GM19043 (cell line): ENCODE data around the gene ANKS1A.

Experiments
- ATAC-seq: cut with Tn5 transposase; IDR thresholded peaks from one replicate; pipeline ENCODE4 v1.9.1; 2021; ENCODE audit warnings: low read depth; ENCODE audit not compliant: unreplicated experiment

The ANKS1A gene

DNA sequence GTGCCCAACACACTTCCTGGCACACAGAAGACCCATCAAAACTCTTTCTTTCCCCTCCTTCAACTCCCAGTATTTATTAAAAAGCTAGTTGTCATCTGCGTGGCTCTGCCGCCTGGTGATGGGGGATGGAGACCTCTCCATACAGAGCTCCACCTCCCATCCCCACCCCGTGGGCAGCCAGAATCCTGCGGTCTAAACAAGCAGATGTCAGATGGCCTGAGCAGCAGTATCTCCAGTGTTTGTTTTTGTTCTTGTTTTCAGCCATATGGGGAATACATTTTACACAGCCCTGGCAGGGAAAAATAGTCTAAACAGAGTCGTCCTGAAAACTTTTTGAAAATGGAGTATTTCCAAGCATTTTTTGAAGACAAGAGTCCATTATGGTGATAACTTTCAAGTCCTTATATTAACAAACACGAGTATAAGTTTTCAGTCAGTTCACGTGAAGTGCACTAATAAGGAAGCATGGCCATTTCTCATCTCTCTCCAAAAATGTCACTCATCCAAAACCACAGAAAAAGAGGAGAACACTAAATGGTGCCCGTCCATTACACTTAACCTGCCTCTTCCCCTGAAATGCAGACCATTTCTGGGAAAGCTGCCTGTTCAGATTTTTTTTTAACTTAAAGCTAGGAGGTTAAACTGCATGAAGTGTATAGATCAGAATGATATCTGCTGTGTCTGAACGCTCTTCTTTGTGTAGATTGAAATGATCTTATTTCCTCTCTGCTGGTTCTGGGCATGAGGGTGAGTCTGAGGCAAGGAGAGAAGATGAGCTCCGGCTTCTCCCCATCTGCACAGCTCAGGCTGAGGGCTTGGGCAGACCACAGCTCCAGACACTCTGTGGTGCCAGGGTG is 161.1 kb downstream of the ANKS1A start:
- no peak for ATAC-seq

DNA sequence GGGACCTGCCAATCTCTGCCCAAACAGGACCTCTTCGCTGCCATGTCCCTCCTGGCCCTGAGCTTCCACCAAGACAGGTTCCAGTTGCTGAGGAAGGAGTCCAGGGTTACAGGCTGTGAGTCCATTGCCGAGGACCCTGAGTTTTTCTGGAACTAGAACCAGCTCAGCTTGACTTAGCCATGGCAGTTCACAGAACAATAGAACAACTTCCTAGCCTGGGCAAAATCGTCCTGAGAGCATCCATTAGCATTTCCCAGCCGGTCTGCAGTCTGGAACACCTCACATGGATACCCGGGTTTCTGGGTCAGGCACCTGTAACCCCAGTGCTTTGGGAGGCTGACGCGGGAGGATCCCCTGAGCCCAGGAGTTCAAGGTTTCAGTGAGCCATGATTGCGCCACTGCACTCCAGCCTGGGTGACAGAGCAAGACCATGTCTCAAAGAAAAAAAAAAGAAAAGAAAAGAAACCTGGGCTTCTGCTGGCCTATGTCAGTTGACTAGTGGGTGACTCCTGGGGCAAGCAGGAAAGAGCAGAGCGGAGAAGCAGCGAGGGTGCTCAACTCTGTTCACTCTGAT is 161.8 kb downstream of the ANKS1A start:
- ATAC-seq, result no peak

DNA sequence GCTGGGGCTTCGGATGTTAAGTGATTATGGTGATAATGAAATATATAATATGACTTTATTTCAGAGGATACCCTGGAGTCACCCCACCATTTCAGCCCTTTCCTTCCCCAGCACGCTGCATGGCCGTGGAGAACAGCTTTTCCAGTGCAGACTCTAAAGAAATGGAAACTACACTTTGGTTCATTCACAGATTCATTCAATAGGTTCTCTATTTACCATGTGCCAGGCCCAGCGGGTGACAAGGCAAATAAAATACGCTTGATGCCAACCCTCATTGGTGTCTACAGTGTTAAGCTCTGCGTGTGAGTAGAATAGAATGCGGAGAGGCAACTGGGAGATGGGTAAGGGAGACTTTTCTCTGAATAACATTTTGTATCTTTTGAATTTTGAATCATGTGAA is 162.3 kb downstream of the ANKS1A start:
- ATAC-seq, result no peak

DNA sequence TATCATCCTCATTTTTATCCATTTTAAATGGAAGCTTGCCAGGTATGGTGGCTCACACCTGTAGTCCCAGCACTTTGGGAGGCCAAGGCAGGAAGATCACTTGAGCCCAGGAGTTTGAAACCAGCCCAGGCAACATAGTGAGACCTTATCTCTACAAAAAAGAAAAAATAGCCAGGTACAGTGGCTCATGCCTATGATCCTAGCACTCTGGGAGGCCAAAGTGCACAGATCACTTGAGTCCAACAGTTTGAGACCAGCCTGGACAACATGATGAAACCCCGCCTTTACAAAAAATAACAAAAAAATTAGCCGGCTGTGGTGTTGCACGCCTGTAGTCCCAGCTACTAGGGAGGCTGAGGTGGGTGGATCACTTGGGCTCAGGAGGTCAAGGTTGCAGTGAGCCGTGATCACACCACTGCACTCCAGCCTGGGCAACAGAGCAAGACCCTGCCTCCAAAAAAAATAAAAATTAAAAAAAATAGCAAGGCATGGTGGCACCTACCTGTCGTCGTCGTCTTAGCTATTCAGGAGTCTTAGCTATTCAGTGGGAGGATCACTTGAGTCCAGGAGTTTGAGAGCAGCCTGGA is 163.0 kb downstream of the ANKS1A start:
- ATAC-seq, result no peak

DNA sequence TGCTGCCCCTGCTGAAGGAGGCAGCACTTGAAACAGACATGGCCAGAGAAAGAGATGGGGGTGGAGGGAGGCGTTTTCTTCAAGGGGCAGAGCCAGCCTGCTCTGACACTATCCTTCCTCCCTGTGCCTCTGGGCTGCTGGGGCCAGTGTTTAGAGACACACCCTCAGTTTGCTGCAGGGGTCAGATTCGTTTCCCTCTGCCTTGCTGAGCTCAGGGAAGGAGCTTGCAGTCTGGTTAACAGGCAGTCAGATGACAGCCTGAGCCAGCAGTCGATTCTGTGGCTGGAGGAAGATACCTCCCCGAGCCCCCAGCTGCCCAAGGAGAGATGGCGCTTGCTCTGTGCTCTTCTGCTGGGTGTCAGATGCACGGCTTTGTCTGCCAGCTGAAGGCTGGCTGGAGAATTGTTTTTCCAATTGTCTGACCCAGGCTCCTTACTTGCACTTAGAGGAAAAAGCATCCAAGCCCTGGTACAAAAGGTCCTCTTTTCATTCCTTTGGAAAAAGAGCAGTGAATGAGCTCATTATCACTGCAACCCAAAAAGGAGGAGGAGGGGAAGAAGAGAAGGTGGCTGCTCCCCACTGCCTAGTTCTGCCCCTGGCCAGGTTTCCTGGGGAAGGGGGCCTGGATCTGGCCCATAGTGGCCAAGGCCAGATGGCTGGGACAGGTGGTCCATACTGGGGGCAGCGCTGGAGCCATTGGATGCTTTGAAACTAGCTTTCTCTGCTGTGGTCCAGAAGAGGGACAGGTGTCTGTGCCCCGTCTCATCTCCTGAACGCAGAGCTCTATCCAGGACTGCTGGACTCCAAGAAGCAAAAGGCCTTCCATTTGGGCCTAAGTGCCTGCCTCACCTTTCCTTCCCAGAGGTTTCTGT is 163.9 kb downstream of the ANKS1A start:
- ATAC-seq, result no peak

DNA sequence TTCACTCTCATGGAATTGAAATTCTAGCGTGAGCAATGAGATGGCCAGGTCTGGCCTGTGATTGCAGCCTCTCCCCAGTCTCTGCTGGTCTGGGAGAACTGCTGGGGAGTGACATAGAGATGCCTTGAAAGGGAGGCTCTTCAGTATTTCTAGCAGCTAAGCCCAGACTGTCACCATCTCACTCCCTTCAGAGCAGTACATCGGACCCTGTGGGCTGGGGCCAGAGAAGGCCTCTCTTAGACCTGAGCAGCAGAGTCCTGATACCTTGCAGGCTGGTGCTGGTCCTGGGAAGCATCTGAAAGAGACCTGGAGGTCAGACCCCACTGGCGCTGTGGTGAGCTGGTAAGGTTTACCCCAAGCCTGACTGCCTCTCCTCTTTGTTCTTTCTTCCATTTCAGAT is 164.6 kb downstream of the ANKS1A start:
- ATAC-seq, result no peak

DNA sequence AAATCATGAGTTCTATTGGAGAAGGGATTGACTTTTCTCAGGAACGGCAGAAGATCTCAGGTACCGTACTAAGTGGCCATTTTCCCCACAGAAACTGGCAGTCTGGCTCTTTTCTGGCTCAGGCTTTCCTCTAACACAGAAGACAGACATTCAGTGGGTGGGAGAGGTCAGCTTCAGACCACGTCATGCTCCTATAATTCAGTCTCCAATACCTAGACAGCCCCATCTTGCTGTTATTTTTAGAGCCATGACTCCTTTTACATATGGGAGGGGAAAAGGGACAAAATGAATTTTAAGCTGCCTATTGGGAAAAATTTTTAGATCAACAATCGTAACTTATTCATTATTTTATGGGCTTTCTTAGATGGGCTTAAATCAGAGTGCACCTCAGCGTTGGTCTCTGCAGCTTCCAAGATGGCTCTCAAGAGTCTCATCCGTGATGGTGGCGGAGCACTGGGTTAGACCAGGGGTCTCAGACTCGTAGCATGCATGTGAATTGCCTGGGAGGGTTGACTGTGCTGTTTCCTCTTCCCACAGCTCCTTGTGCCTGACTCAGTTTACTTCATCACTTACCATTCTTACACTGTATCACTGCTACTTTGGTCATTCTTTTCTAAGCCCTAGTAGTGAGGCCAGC is 165.2 kb downstream of the ANKS1A start:
- ATAC-seq, result no peak

DNA sequence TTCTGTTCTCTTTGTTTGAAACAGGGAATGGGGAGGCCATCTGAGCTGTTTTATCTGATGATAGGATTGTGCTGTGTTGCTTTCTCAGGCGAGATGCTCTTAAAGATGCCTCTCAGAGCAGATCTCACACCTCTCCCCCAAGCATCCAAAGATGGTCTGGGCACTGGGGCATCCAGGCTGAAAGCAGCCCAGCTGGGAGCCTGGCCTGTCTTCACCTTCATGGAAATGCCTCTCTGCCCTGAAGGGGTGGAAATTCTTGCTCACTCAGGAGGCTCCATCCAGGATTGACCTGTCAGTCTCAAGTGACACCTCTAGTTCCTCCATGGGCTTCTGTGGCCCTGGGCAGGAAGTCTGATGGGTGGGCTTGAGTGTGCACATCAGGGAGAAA is 165.7 kb downstream of the ANKS1A start:
- no peak for ATAC-seq

DNA sequence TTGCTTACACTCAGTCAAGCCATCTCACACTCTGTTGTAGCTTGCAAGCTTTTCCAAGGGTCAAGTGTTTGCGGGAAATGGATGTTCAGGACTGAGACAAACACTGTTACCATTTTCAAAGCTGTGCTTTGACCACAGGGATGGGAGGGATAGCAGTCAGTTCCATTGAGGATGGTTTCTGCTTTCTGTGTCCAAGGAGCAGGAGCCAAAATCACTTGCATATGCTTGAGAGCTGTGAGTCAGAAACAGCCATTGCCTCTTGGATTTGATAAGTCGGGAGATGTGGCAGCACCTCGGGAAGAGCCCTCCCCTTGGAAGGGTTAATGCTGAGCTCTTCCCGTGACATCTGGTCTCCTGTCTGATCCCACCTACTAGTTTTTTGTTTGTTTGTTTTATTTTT is 166.8 kb downstream of the ANKS1A start:
- ATAC-seq, result no peak

DNA sequence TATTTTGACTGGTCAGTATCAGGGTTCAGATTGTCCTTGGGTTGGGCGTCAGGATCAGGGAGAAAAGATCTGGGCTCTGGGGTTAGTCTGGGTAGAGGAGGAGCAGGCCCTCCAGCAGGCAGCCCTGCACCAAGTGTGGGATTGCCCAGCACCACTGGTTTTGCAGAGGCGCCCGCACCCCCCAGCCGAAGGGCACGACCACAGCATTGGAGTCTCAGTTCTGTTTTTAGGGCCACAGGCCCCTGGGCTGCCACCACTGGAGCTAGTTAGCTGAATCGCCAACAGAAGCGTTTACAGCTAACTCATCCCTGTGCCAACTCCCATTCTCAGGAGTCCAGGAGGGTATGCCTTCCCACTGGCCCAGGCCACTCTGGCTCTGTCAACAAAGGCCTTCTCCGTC is 167.9 kb downstream of the ANKS1A start:
- ATAC-seq, result no peak

DNA sequence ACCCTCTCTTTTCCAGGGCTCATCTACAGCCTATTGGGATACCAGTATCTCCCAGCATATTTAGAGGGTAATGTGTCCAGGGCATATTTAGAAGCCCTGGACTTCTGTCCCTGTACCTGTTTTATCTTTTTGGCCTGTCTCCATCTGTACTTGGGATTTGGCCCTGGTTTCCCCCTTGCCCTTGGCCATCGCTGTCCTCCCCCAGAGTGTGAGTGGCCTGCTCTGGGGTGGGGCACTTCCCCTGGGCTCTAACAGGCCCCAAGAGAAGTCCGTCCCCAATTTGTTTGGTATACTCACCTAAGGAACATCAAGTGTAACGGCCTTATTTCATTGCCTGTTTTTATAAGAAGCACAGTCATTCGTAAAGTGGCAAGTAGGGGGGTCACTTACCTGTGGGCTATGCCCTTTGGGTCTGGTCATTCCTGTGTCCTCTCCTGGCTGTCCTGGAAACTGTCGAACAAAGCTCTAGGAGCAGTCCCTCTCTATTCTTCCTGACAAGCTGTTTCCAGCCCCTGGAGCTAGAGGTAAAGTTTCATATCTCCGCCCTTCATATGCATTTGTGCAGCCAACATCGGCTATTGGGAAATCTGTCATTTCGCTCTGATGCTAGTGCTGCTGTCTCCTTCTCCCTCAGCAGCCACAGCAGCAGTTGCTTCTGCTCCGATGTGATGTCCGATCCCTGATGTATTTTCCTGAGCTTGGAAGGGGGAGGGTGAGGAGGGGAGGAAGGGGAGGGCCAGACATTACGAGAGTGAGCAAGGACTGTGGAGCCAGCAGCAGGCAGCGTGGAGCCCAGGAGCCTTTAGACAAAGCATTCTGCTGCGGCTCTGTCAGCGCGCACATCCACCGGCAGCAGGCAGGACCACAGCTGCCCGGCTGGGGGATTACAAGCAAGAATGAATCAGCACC is 168.6 kb downstream of the ANKS1A start:
- ATAC-seq, result no peak

DNA sequence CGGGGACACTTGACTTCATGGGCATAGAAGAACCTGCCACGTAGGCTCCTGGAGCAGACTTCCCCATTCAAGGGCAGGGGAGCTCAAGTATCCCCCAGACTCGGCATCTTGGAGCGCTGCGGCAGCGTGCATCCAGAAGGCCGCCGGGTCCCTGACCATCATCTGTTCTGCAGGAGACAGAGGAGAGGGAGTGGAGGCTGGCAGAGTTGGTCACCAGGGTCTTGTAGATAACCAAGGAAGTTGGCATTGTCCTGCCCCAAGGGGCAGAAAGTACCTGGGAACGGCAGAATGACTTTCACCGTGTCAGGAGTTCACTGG is 169.3 kb downstream of the ANKS1A start:
- no peak for ATAC-seq

DNA sequence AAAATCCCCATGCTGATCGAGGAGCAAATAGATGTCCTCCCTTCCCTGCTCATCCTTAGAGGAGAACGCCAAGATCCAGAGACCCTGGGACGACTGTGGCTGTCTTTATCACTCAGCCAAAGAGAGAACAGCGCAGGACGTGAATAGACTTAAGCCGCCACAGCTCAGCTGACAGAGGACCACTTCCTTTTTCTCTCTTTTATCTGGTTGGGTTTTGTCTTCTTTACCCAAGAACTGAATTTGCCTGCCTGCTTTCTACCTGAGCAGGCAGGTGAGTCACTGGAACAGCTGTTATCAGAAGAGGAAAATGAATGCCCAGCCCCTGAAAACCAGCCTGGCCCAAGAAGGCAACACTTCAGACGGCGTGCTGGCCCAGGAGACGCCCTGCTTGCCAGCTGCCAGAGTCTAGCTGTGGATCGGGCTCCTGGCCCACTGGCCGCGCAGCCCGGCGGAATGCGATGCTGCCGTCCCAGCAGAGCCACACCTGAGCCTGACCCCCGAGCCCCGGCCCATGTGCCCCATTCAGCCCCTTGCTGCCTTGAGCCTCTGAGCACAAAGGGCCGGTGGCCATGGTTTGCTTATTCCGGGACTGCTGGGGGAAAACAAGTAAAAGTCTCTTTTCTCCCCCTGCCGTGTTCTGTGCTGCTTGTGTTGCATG is 169.9 kb downstream of the ANKS1A start:
- no peak for ATAC-seq

DNA sequence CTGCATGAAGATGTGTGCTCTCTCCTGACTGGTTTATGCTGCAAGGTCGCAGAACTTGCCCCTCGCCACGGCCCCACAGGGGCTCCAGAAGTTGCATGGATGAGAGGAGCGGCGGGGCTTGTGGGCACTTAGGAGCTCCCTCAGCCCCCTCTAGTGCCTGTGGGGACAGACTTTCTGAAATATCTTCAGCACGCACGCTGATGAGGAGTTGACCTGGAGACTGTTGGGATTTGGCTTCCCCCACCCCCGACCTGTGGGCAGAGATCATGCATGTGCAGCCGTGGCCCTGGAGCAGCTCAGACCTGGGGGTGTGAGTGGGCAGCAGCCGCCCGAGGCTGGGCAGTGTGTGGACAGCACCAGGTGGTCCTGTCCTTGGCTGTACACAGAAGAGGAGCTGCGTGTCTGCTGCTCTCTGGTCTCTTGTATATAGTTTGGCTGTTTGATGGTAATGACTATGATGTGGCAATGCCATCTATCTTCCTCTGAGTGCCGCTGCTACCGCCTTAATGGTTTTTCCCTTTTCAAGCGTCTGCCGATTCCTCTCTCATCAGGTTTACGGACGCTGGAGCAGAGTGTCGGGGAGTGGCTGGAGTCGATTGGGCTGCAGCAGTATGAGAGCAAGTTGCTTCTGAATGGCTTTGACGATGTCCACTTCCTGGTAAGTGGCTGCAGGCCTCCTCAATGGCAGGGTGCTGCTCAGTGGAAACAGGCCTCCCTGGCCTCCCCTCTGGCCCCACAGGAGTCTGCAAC is 170.7 kb downstream of the ANKS1A start:
- ATAC-seq, result no peak

DNA sequence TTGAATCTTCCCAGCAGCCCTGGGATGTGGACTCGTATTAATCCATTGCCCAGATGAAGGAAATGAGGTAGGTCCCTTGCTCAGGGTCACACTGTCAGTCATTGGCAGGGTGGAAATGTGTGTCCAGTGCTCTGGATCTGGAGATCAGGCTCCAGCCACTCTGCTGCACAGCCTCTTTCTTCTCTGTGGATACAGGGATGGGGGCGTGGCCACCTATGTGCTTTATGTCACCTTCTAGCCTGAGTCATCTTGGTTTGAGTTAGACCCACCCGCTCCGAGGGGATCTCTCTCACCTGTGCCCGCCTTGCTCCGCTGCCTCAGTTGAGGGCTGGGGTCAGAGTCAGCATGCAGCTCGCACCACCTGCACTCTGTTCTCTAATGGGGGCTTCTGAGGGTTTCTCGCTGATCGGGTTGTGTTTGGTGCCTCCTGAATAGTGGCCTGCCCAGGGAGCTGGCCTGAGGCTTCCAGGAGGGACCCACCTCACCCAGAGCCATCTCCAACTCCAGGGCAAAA is 172.1 kb downstream of the ANKS1A start:
- ATAC-seq, result no peak

DNA sequence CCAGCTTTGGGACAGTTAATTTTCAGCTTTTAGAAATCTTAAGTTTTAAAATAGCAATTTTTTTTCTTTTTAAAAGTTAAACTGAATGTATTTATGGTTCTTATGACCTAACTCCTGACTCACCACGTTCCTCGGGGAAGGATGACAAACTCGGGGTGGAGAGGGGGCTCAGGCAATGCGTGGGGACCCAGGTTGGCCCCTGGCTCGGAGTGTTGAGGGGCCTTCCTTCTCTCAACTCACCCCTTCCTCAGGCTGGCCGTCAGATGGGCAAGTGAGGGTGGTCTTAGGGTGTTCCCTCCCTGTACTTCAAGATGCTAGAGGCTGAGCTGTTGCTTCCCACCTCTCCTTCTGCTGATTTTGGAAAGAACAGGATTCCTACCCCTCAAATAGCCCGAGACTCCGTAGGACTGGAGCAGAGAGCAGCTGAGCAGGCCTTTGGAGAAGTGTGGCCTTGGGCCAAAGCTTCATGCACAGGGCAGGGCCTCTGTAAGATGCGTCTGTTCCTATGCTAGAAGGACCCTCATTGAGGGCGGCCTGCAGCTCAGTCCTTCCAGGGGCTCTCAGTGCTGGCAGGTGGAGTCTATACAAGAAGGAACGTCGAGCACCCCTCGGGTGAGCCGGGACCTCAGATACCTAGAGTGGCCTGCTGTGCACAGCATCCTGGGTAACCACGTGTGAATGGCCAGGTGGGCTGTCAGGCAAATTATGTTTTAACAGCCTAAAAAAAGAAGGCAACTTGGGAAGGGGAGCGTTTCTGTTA is 172.8 kb downstream of the ANKS1A start:
- ATAC-seq, result no peak

DNA sequence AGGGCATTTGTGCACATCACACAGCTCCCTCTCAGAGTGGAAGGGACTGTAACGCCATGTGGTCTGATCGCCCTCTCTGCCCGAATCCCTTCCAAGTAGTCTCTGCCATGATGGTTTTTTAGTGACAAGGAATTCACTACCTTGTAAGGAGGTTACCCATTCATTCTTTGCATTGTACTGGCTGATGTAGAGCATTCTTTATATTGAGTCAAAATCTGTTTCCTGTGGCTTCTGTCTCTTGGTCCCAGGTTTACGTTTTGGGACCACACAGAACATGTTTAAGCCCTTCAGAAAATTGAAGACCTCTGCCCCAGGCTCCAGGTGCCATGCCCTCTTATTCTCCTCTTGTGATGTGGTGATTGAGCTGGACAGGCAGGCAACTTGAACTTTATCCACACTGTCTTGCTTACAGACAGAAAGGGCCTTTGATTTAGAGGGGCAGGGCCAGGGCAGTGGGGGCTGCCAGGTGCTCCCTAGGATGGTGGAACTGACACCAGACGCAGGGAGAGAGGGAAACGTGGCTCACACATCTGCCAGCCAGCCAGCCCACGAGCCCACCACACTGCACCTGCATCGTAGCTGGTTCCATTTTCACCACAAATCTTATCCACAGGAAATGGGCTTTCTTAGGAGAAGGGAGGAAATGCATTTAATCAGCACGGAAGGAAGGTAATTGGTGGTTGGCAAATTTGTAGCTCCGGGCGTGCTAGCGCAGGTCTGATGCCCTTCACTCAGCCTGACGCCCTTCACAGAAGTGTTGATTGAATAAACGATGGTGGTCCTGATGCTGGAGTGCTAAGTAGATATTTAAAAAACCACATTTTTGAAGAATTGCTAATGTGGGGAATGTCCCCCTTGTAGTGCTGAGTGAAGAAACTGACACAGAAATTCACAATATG is 173.9 kb downstream of the ANKS1A start:
- no peak for ATAC-seq
